Upper lobe of left lung (tissue), 6 donors: ENCODE results near the gene CEP192. TPM values are rescaled to one million over a fixed set of nuclear protein-coding genes. Genes with fewer than 3 reads are reported as not detected.

Source experiments
- ATAC-seq, 2 donors: fragments of 200-7000 bp; cut with Tn5 transposase; one replicate each; pipeline ENCODE4 v1.9.1; 2022; ENCODE audit warnings: mild to moderate bottlenecking in 2 of 2, moderate library complexity in 2 of 2; ENCODE audit not compliant: low FRiP score in 2 of 2
- DNase-seq, 2 donors: peaks; one replicate each; pipeline ENCODE4 v3.0.0-alpha.2; 2019 to 2020
- H3K27ac ChIP-seq, 4 donors: fragments of 200-600 bp; sonication (generic); one replicate each; pipeline ENCODE4 v1.5.1; 2016 to 2019
- H3K27me3 ChIP-seq, 4 donors: fragments of 200-600 bp; sonication (generic); one replicate each; pipeline ENCODE4 v1.5.1; 2017 to 2019
- H3K36me3 ChIP-seq, 4 donors: fragments of 200-600 bp; sonication (generic); one replicate each; pipeline ENCODE4 v1.5.1; 2016 to 2019
- H3K4me1 ChIP-seq, 4 donors: fragments of 200-600 bp; sonication (generic); one replicate each; pipeline ENCODE4 v1.5.1; 2018 to 2019
- H3K4me3 ChIP-seq, 4 donors: fragments of 200-600 bp; sonication (generic); one replicate each; pipeline ENCODE4 v1.5.1; 2017 to 2019; ENCODE audit warnings: mild to moderate bottlenecking in 2 of 4, moderate library complexity in 1 of 4
- H3K9me3 ChIP-seq, 4 donors: fragments of 200-600 bp; sonication (generic); one replicate each; pipeline ENCODE4 v1.5.1; 2018 to 2019
- CTCF ChIP-seq, 6 experiments: fragments of 450-650 bp in 4 of 6; fragments of 200-600 bp in 2 of 6; sonication (generic) in 2 of 6; IDR thresholded peaks; one replicate each; pipeline ENCODE4 v1.5.1; 2016 to 2019; ENCODE audit warnings: antibody characterized with exemption in 6 of 6
- EP300 ChIP-seq, 4 donors: sonication (generic); formaldehyde crosslinking; IDR thresholded peaks; one replicate each; pipeline ENCODE4 v1.5.1; 2017; ENCODE audit warnings: antibody characterized with exemption in 4 of 4, control low read depth in 2 of 4
- POLR2A ChIP-seq, 4 donors: fragments of 450-650 bp; IDR thresholded peaks; one replicate each; pipeline ENCODE4 v1.5.1; 2016 to 2017; ENCODE audit warnings: antibody characterized with exemption in 4 of 4, mild to moderate bottlenecking in 2 of 4
- POLR2AphosphoS5 ChIP-seq, 2 donors: sonication (generic); formaldehyde crosslinking; IDR thresholded peaks; one replicate each; pipeline ENCODE4 v1.5.1; 2017; ENCODE audit warnings: antibody characterized with exemption in 2 of 2
- WGBS, 2 donors: methylation state at CpG; one replicate each; pipeline ENCODE4 v1.1.5; 2017 to 2018; 5-methylcytosine and 5-hydroxymethylcytosine counted together
- total RNA-seq, 6 donors: library from RNA; depleted of rRNA in 4 of 6; stranded (reverse); fragments of >200 nt in 4 of 6; gene quantifications; one replicate each; pipeline versions ENCODE4 v1.1.0 to v1.2.1, GENCODE V29; 2016 to 2021
- donor health status: DM: no; HTN: no; CAD: no; lungs with moderate emphysema.
- donor health status: DM: no; HTN: yes; CAD: no; lungs with severe emphysema.

Gene CEP192
- total RNA-seq, 6 donors from 2014 or later = 14.3 to 41.3 (median 22.5) TPM

GRCh38 chr18:12963069-12963468, 28.1 kb upstream of the CEP192 start:
- TF ChIP-seq POLR2AphosphoS5 (IDR thresholded peaks at IDR 0.05) (no peak), CTCF (IDR thresholded peaks at IDR 0.05) (no peak), POLR2A (IDR thresholded peaks at IDR 0.05) (no peak), EP300 (IDR thresholded peaks at IDR 0.05) (no peak)

GRCh38 chr18:12968115-12968514, 23.0 kb upstream of the CEP192 start:
- no peak for DNase-seq
- 80 to 93% methylated on average over 4 of the region's 4 CpGs for WGBS, 2 donors
- ATAC-seq = no peak
- no peak overlapping the region for H3K27ac ChIP-seq
- no peaks in the 10 kb centered on the region for H3K27me3 ChIP-seq
- no peak overlapping the region for H3K4me3 ChIP-seq
- H3K4me1 ChIP-seq = no peaks in the 10 kb centered on the region
- TF ChIP-seq CTCF (IDR thresholded peaks at IDR 0.05) (no peak), EP300 (IDR thresholded peaks at IDR 0.05) (no peak), POLR2AphosphoS5 (IDR thresholded peaks at IDR 0.05) (no peak), POLR2A (IDR thresholded peaks at IDR 0.05) (no peak)
- H3K9me3 ChIP-seq = no peaks in the 10 kb centered on the region
- peaks cover 8 to 64% (median 16%) of the 10 kb centered on the region in 4 donors for H3K36me3 ChIP-seq

More at GRCh38 chr18:12963069-12963468, 28.1 kb upstream of the CEP192 start:
- WGBS, 2 donors = 100% methylated on average over 1 of the region's 1 CpG
- peaks cover 0 to 60% (median 7%) of the 10 kb centered on the region in 4 donors for H3K36me3 ChIP-seq
- ATAC-seq = no peak
- H3K27me3 ChIP-seq = no peaks in the 10 kb centered on the region
- H3K27ac ChIP-seq = no peak overlapping the region
- no peaks in the 10 kb centered on the region for H3K9me3 ChIP-seq
- no peak overlapping the region for H3K4me3 ChIP-seq
- no peak for DNase-seq
- H3K4me1 ChIP-seq = no peaks in the 10 kb centered on the region

GRCh38 chr18:12968619-12969018, 22.5 kb upstream of the CEP192 start:
- TF ChIP-seq POLR2AphosphoS5 (IDR thresholded peaks at IDR 0.05) (no peak), EP300 (IDR thresholded peaks at IDR 0.05) (no peak), POLR2A (IDR thresholded peaks at IDR 0.05) (no peak), CTCF (IDR thresholded peaks at IDR 0.05) (no peak)
- WGBS, 2 donors = 92 to 96% methylated on average over 6 of the region's 6 CpGs
- no peak for ATAC-seq

GRCh38 chr18:12973562-12974213, 17.5 kb upstream of the CEP192 start:
- H3K27ac ChIP-seq = no peak overlapping the region
- H3K27me3 ChIP-seq = no peaks in the 10 kb centered on the region
- H3K4me1 ChIP-seq = peaks cover 0 to 6% (median 0%) of the 10 kb centered on the region in 4 donors
- no peak overlapping the region for H3K4me3 ChIP-seq
- WGBS, 2 donors = 74 to 95% methylated on average over 4 of the region's 4 CpGs
- ATAC-seq = no peak
- no peak for TF ChIP-seq EP300 (IDR thresholded peaks at IDR 0.05)
- H3K36me3 ChIP-seq = peaks cover 8 to 65% (median 27%) of the 10 kb centered on the region in 4 donors
- no peak for DNase-seq
- H3K9me3 ChIP-seq = no peaks in the 10 kb centered on the region

More at GRCh38 chr18:12968619-12969018, 22.5 kb upstream of the CEP192 start:
- no peak overlapping the region for H3K27ac ChIP-seq
- no peaks in the 10 kb centered on the region for H3K9me3 ChIP-seq
- peaks cover 5 to 60% (median 15%) of the 10 kb centered on the region in 4 donors for H3K36me3 ChIP-seq
- no peak for DNase-seq
- H3K4me1 ChIP-seq = no peaks in the 10 kb centered on the region
- no peaks in the 10 kb centered on the region for H3K27me3 ChIP-seq
- H3K4me3 ChIP-seq = no peak overlapping the region

- Histone ChIP-seq H3K27ac (no peak overlapping the region), H3K4me3 (no peak overlapping the region), H3K9me3 (no peaks in the 10 kb centered on the region), H3K4me1 (peaks cover 0 to 6% (median 0%) of the 10 kb centered on the region in 4 donors), H3K27me3 (no peaks in the 10 kb centered on the region), H3K36me3 (peaks cover 8 to 67% (median 27%) of the 10 kb centered on the region in 4 donors)
- DNase-seq = no peak
- TF ChIP-seq EP300 (IDR thresholded peaks at IDR 0.05) (no peak), POLR2AphosphoS5 (IDR thresholded peaks at IDR 0.05) (no peak), CTCF (IDR thresholded peaks at IDR 0.05) (no peak), POLR2A (IDR thresholded peaks at IDR 0.05) (no peak)
- no peak for ATAC-seq
- WGBS, 2 donors = 96% methylated on average over 6 of the region's 6 CpGs
These were observed 15.7 kb upstream of the CEP192 start for GRCh38 chr18:12975488-12975887.
